NCI-H226 (cell line): ENCODE measurements around the gene EIF4E.
"Not testable (repeated sequence)": the region's sequence is repeated elsewhere in the genome, so short reads cannot be mapped to it uniquely, and the experiment has no call there.

Experiments
- DNase-seq: peaks from one replicate; pipeline ENCODE4 v3.0.0-alpha.2; 2015

Gene EIF4E

GRCh38 chr4:98872120-98872906 lies 56.6 kb downstream of the EIF4E start:
- DNase-seq, result not testable (repeated sequence)

GRCh38 chr4:98867648-98868047 lies 61.3 kb downstream of the EIF4E start:
- DNase-seq, result no peak

- DNase-seq, result no peak
Measured at GRCh38 chr4:98865059-98865458, 63.9 kb downstream of the EIF4E start.

- no peak for DNase-seq
Measured at GRCh38 chr4:98864560-98864959, 64.4 kb downstream of the EIF4E start.

- no peak for DNase-seq
Measured at GRCh38 chr4:98862371-98862770, 66.6 kb downstream of the EIF4E start.

GRCh38 chr4:98861100-98861884 lies 67.6 kb downstream of the EIF4E start:
- DNase-seq, result no peak

- no peak for DNase-seq
Measured at GRCh38 chr4:98851806-98852205, 77.1 kb downstream of the EIF4E start.

- DNase-seq, result no peak
Measured at GRCh38 chr4:98850937-98851336, 78.0 kb downstream of the EIF4E start.

- DNase-seq, result no peak
Measured at GRCh38 chr4:98848448-98848847, 80.5 kb downstream of the EIF4E start.

- no peak for DNase-seq
Measured at GRCh38 chr4:98845960-98846359, 83.0 kb downstream of the EIF4E start.

GRCh38 chr4:98842917-98843316 lies 86.0 kb downstream of the EIF4E start:
- not testable (repeated sequence) for DNase-seq

GRCh38 chr4:98838977-98839618 lies 89.8 kb downstream of the EIF4E start:
- peak; percentile 80 for DNase-seq

- DNase-seq, result no peak
Measured at GRCh38 chr4:98838531-98838930, 90.4 kb downstream of the EIF4E start.

- no peak for DNase-seq
Measured at GRCh38 chr4:98833384-98833783, 95.5 kb downstream of the EIF4E start.

- DNase-seq, result not testable (repeated sequence)
Measured at GRCh38 chr4:98831036-98831435, 97.9 kb downstream of the EIF4E start.
